Muscle of leg (tissue), 9 donors: ENCODE measurements around the gene CFTR. TPM values are rescaled to one million over a fixed set of nuclear protein-coding genes. Genes with fewer than 3 reads are reported as not detected.

Source experiments
- polyA plus RNA-seq, 8 donors: library from polyadenylated mRNA; unstranded; fragments of 120-200 nt; gene quantifications; one replicate each; pipeline versions ENCODE4 v1.2.1 to v1.2.3, GENCODE V29; 2013; ENCODE audit warnings: inconsistent platforms in 1 of 8, low replicate concordance in 1 of 8; ENCODE audit not compliant: insufficient read length in 8 of 8, insufficient read depth in 1 of 8
- total RNA-seq: library from RNA; stranded (reverse); fragments of 120-200 nt; gene quantifications from one replicate; pipeline ENCODE4 v1.2.4, GENCODE V29; 2013

Gene CFTR
- total and polyA plus RNA-seq, 9 donors, result 0.04 to 3.7 (median 0.41) TPM

Other genes with a start within 250 kb of the CFTR start
- 14.8 TPM for gene WNT2, start 157.0 kb upstream of the CFTR start, total RNA-seq
- 1 to 10 TPM in 6 of 8 donors, under 1 TPM in 2; 0.30 to 8.1 (median 3.8) TPM for gene WNT2, start 157.0 kb upstream of the CFTR start, polyA plus RNA-seq
- gene ASZ1, start 52.5 kb upstream of the CFTR start, total RNA-seq, result not detected
- gene ASZ1, start 52.5 kb upstream of the CFTR start, polyA plus RNA-seq, result under 1 TPM in 1 of 8 donors, not detected in 7; 0.21 TPM